K562 (cell line): Measurements from ENCODE around the gene CTDSPL. TPM values are rescaled to one million over a fixed set of nuclear protein-coding genes. Genes with fewer than 3 reads are reported as not detected.

Experiments used
- ATF2 ChIP-seq: sonication (generic); formaldehyde crosslinking; IDR thresholded peaks from 2 replicates; pipeline ENCODE4 v1.8.1; 2022; ENCODE audit warnings: missing genetic modification reagents
- BRCA1 ChIP-seq, 2 experiments: fragments of 450-650 bp in 1 of 2; sonication (generic) in 1 of 2; formaldehyde crosslinking in 1 of 2; IDR thresholded peaks; 2 replicates each; pipeline versions ENCODE4 v1.5.0 to v1.6.1; 2017 to 2020; ENCODE audit warnings: mild to moderate bottlenecking in 1 of 2, missing genetic modification reagents in 1 of 2
- BRD9 ChIP-seq: fragments of 450-650 bp; IDR thresholded peaks from 2 replicates; pipeline ENCODE4 v1.6.1; 2018; ENCODE audit warnings: low read depth; ENCODE audit not compliant: partially characterized antibody
- CBX8 ChIP-seq: fragments of 200-600 bp; sonication (generic); IDR thresholded peaks from 2 replicates; pipeline ENCODE4 v1.6.1; 2012; ENCODE audit warnings: borderline replicate concordance, mixed run types, low read depth, mild to moderate bottlenecking, moderate library complexity, mixed read lengths, low read length, control low read depth, inconsistent platforms; ENCODE audit not compliant: poor library complexity, severe bottlenecking; ENCODE audit errors: extremely low read depth
- DDX20 ChIP-seq: fragments of 450-650 bp; IDR thresholded peaks from 2 replicates; pipeline ENCODE4 v1.6.1; 2016; ENCODE audit warnings: missing genetic modification characterization, low read depth, mild to moderate bottlenecking, missing compliant biosample characterization, moderate library complexity
- HCFC1 ChIP-seq: IDR thresholded peaks from 2 replicates; pipeline ENCODE4 v1.6.1; 2012; ENCODE audit warnings: low read depth, low read length, improper control_type of control experiment
- MEF2D ChIP-seq: conservative IDR thresholded peaks from 2 replicates; pipeline ENCODE4 v1.6.1; 2016; ENCODE audit warnings: low read depth, missing genetic modification characterization, missing compliant biosample characterization
- MTA3 ChIP-seq: fragments of 450-650 bp; formaldehyde crosslinking; IDR thresholded peaks from 2 replicates; pipeline ENCODE4 v1.6.1; 2017; ENCODE audit warnings: mild to moderate bottlenecking, borderline replicate concordance
- NCOR1 ChIP-seq: fragments of 450-650 bp; IDR thresholded peaks from 2 replicates; pipeline ENCODE4 v1.6.1; 2016; ENCODE audit warnings: mild to moderate bottlenecking, moderate library complexity
- POLR3A ChIP-seq: IDR thresholded peaks from 2 replicates; pipeline ENCODE4 v1.6.1; 2011; ENCODE audit warnings: borderline replicate concordance, mild to moderate bottlenecking, moderate library complexity; ENCODE audit not compliant: insufficient read length, insufficient read depth; ENCODE audit errors: extremely low read depth
- PYGO2 ChIP-seq: fragments of 450-650 bp; IDR thresholded peaks from 2 replicates; pipeline ENCODE4 v1.6.1; 2016; ENCODE audit warnings: mild to moderate bottlenecking, missing genetic modification characterization, moderate library complexity, missing compliant biosample characterization
- RCOR1 ChIP-seq, 2 experiments: IDR thresholded peaks; 2 replicates each; pipeline ENCODE4 v1.6.1; 2012; ENCODE audit warnings: low read depth in 2 of 2, low read length in 2 of 2, borderline replicate concordance in 1 of 2, improper control_type of control experiment in 1 of 2
- RFX5 ChIP-seq: IDR thresholded peaks from 2 replicates; pipeline ENCODE4 v1.6.1; 2011; ENCODE audit warnings: low read depth, mild to moderate bottlenecking, improper control_type of control experiment, low read length
- SMARCC2 ChIP-seq: fragments of 450-650 bp; IDR thresholded peaks from 2 replicates; pipeline ENCODE4 v1.6.1; 2017; ENCODE audit warnings: antibody characterized with exemption, moderate library complexity, mild to moderate bottlenecking, low read depth
- ZBTB9 ChIP-seq: fragments of 450-650 bp; formaldehyde crosslinking; IDR thresholded peaks from 2 replicates; pipeline ENCODE4 v1.4.0; 2020; ENCODE audit warnings: mild to moderate bottlenecking, moderate library complexity
- ZNF184 ChIP-seq: sonication (generic); formaldehyde crosslinking; IDR thresholded peaks from 2 replicates; pipeline ENCODE4 v1.5.0; 2020; ENCODE audit warnings: missing genetic modification reagents
- ZNF311 ChIP-seq: fragments of 250-450 bp; sonication (Bioruptor Pico); IDR thresholded peaks from 2 replicates; pipeline ENCODE4 v1.4.0; 2020; ENCODE audit warnings: mild to moderate bottlenecking, moderate library complexity
- ZNF354B ChIP-seq: fragments of 250-450 bp; sonication (Bioruptor Pico); IDR thresholded peaks from 2 replicates; pipeline ENCODE4 v1.4.0; 2020
- ZNF436 ChIP-seq: fragments of 250-450, 450-650 bp; sonication (Bioruptor Pico); formaldehyde crosslinking; IDR thresholded peaks from 2 replicates; pipeline ENCODE4 v1.7.0; 2020; ENCODE audit warnings: mild to moderate bottlenecking
- ZNF586 ChIP-seq: fragments of 450-650 bp; formaldehyde crosslinking; conservative IDR thresholded peaks from 2 replicates; pipeline ENCODE4 v1.4.0; 2020; ENCODE audit warnings: mild to moderate bottlenecking, moderate library complexity
- ZNF589 ChIP-seq: fragments of 200-800 bp; sonication (Bioruptor generic); IDR thresholded peaks from 2 replicates; pipeline ENCODE4 v1.6.1; 2016; ENCODE audit warnings: low read depth, missing genetic modification characterization, missing compliant biosample characterization
- polyA plus RNA-seq, 8 experiments: library from polyadenylated mRNA; depleted of rRNA in 4 of 8; stranded (reverse) in 5 of 8; unstranded in 3 of 8; fragments of >200 nt; fragmentation: Nextera tagmentation in 2 of 8; fragmentation: Illumina TruSeq in 1 of 8; extraction: Ambion mirVana in 2 of 8; extraction: Trizol in 1 of 8; gene quantifications; 2 replicates each; pipeline versions ENCODE4 v1.2.1 to v1.2.3, GENCODE V29; 2011 to 2014; ENCODE audit warnings: inconsistent platforms in 1 of 8, missing spikeins in 1 of 8
- total RNA-seq, 7 experiments: library from RNA; depleted of rRNA in 6 of 7; stranded (reverse); fragments of >200 nt in 6 of 7; fragmentation: Illumina TruSeq in 2 of 7; extraction: Trizol in 2 of 7; gene quantifications; 2 replicates each; pipeline versions ENCODE4 v1.2.1 to v1.2.3, GENCODE V29; 2011 to 2021; ENCODE audit warnings: low replicate concordance in 1 of 7
- TF ChIP-seq, protein P1 (sequence below): fragments of 250-450 bp; sonication (Bioruptor Pico); IDR thresholded peaks from 2 replicates; pipeline ENCODE4 v1.5.0; 2021
- TF ChIP-seq, protein P2 (sequence below): sonication (generic); formaldehyde crosslinking; IDR thresholded peaks from 2 replicates; pipeline ENCODE4 v1.4.0; 2020; ENCODE audit warnings: mild to moderate bottlenecking, missing genetic modification reagents

CTDSPL gene
- total and polyA plus RNA-seq, 9 of the 15 experiments (the other 6 are each of a cell fraction or from before 2014, with no cell fraction given): 5.1 to 19.3 (median 11.3) TPM

DNA sequence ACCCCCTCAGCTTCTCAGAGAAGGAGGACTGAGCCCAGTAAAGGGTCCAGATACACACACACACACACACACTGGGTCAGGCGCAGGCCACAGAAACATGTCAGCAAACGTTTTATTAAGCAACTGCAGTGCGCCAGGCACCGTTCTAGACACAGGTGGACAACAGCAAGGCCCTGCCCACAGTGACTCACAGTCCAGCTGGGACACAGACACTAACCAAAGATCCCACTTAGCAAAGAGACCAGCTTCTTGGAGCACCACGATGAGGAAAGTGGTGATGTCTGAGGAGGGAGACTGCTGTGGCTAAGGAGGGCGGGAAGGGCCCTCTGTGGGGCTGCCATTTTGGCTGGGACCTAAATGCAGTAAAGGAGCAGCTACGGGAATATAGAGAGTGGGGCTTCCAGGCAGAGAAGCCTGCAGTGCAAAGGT lies 126.1 kb downstream of the CTDSPL start (continued):
- TF ChIP-seq, protein P1, sequence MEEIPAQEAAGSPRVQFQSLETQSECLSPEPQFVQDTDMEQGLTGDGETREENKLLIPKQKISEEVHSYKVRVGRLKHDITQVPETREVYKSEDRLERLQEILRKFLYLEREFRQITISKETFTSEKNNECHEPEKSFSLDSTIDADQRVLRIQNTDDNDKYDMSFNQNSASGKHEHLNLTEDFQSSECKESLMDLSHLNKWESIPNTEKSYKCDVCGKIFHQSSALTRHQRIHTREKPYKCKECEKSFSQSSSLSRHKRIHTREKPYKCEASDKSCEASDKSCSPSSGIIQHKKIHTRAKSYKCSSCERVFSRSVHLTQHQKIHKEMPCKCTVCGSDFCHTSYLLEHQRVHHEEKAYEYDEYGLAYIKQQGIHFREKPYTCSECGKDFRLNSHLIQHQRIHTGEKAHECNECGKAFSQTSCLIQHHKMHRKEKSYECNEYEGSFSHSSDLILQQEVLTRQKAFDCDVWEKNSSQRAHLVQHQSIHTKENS (CRISPR knock-in tag): no peak
- TF ChIP-seq ZNF436 (CRISPR knock-in tag) (no peak), ZNF586 (CRISPR knock-in tag) (no peak), ZNF184 (no peak), ZBTB9 (CRISPR knock-in tag) (0 out of 2 replicates have a peak, but pooled peaks have one; percentile 61), POLR3A (no peak), NCOR1 (no peak), HCFC1 (no peak), RFX5 (no peak), BRCA1 (IDR thresholded peaks at IDR 0.05) (no peak), BRCA1 (CRISPR knock-in tag; IDR thresholded peaks at IDR 0.05) (no peak), MTA3 (no peak), SMARCC2 (0 out of 2 replicates have a peak, but pooled peaks have one; percentile 25), RCOR1 (IDR thresholded peaks at IDR 0.05; ENCODE audit: borderline replicate concordance in 1 of 2, low read depth in 2 of 2, low read length in 2 of 2) (no peak), DDX20 (tag) (no peak), ZNF354B (no peak), ZNF311 (no peak), MEF2D (tag) (0 out of 2 replicates have a peak, but pooled peaks have one; percentile 26), ZNF589 (no peak), PYGO2 (no peak), CBX8 (no peak), BRD9 (no peak), ATF2 (CRISPR knock-in tag) (no peak)
- TF ChIP-seq, protein P2, sequence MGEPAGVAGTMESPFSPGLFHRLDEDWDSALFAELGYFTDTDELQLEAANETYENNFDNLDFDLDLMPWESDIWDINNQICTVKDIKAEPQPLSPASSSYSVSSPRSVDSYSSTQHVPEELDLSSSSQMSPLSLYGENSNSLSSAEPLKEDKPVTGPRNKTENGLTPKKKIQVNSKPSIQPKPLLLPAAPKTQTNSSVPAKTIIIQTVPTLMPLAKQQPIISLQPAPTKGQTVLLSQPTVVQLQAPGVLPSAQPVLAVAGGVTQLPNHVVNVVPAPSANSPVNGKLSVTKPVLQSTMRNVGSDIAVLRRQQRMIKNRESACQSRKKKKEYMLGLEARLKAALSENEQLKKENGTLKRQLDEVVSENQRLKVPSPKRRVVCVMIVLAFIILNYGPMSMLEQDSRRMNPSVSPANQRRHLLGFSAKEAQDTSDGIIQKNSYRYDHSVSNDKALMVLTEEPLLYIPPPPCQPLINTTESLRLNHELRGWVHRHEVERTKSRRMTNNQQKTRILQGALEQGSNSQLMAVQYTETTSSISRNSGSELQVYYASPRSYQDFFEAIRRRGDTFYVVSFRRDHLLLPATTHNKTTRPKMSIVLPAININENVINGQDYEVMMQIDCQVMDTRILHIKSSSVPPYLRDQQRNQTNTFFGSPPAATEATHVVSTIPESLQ: no peak
